HL-60 (cell line): Measurements from ENCODE around the gene IFT43.

Experiments used
- CTCF ChIP-seq: IDR thresholded peaks from one replicate; pipeline ENCODE4 v1.5.1; 2011; ENCODE audit warnings: low read length, control low read depth, inconsistent platforms; ENCODE audit not compliant: insufficient read depth
- GABPA ChIP-seq: IDR thresholded peaks from 2 replicates; pipeline ENCODE4 v1.6.1; 2012; ENCODE audit warnings: low read depth
- POLR2AphosphoS5 ChIP-seq: IDR thresholded peaks from 2 replicates; pipeline ENCODE4 v1.6.1; 2012; ENCODE audit warnings: low read depth
- SPI1 ChIP-seq: IDR thresholded peaks from 2 replicates; pipeline ENCODE4 v1.6.1; 2012; ENCODE audit warnings: low read depth, mild to moderate bottlenecking, borderline replicate concordance

- TF ChIP-seq CTCF: no peak
- TF ChIP-seq POLR2AphosphoS5: no peak
- TF ChIP-seq GABPA: no peak
- no peak for TF ChIP-seq SPI1
Observed at GRCh38 chr14:76081642-76082041, 96.1 kb downstream of the IFT43 start.
